ENCODE data around the gene SMAD2.

DNA sequence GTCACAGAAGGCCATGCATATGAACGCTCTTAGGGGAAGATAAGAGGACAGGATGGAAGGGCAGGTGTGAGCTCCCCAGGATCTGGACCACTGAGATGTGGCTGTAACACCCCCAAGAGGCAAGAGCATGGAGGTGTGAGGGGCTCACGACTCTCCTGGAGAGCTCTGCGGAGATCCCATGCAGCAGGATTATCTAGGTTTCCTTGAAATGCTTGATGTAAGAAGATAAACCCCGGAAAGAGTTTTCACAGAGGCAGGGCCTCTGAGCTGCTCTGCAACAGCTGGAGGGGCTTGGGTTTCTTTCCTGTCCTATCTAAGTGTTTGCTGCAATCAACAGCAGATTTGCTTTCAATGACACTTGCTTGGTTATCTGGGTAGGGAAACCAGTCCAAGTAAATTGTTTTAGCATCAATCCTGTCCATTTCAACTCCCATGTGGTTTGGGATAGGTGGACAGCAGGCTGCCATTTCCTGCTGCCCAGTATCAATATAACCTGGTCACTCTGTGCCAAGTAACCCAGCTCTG, 138.9 kb downstream of the SMAD2 start:
- TF ChIP-seq TAF1 (IDR thresholded peaks at IDR 0.05; ENCODE audit: borderline replicate concordance, low read depth, low read length): no peak
- TF ChIP-seq POLR2AphosphoS5 (IDR thresholded peaks at IDR 0.05; ENCODE audit: low read depth, low read length): no peak
- TF ChIP-seq POLR2A (IDR thresholded peaks at IDR 0.05; ENCODE audit: low read depth, low read length): no peak
